Ishikawa (cell line): ENCODE data around the gene OR1E2.

Experiments
- CEBPB ChIP-seq: IDR thresholded peaks from 2 replicates; pipeline ENCODE4 v1.6.1; 2012
- CREB1 ChIP-seq: IDR thresholded peaks from 2 replicates; pipeline ENCODE4 v1.6.1; 2012; ENCODE audit warnings: low read depth
- EGR1 ChIP-seq: IDR thresholded peaks from 2 replicates; pipeline ENCODE4 v1.6.1; 2012
- EP300 ChIP-seq: IDR thresholded peaks from 2 replicates; pipeline ENCODE4 v1.6.1; 2012; ENCODE audit warnings: borderline replicate concordance
- FOXM1 ChIP-seq: IDR thresholded peaks from 2 replicates; pipeline ENCODE4 v1.6.1; 2012; ENCODE audit warnings: low read depth, borderline replicate concordance
- NFIC ChIP-seq: IDR thresholded peaks from 2 replicates; pipeline ENCODE4 v1.6.1; 2012
- RAD21 ChIP-seq: IDR thresholded peaks from 2 replicates; pipeline ENCODE4 v1.6.1; 2012; ENCODE audit warnings: low read depth
- TAF1 ChIP-seq: IDR thresholded peaks from 2 replicates; pipeline ENCODE4 v1.6.1; 2012; ENCODE audit warnings: low read depth, mild to moderate bottlenecking
- TCF12 ChIP-seq: IDR thresholded peaks from 2 replicates; pipeline ENCODE4 v1.6.1; 2012; ENCODE audit warnings: low read depth
- TEAD4 ChIP-seq: IDR thresholded peaks from 2 replicates; pipeline ENCODE4 v1.6.1; 2012
- YY1 ChIP-seq: IDR thresholded peaks from 2 replicates; pipeline ENCODE4 v1.6.1; 2012; ENCODE audit warnings: low read depth
- ZBTB7A ChIP-seq: IDR thresholded peaks from 2 replicates; pipeline ENCODE4 v1.6.1; 2012; ENCODE audit warnings: low read depth
- TF ChIP-seq, protein P1 (sequence below): IDR thresholded peaks from 2 replicates; pipeline ENCODE4 v1.6.1; 2012; ENCODE audit warnings: low read depth, mild to moderate bottlenecking
- TF ChIP-seq, protein P2 (sequence below): IDR thresholded peaks from 2 replicates; pipeline ENCODE4 v1.6.1; 2012
- TF ChIP-seq, protein P3 (sequence below): IDR thresholded peaks from 2 replicates; pipeline ENCODE4 v1.6.1; 2012

Gene OR1E2

DNA sequence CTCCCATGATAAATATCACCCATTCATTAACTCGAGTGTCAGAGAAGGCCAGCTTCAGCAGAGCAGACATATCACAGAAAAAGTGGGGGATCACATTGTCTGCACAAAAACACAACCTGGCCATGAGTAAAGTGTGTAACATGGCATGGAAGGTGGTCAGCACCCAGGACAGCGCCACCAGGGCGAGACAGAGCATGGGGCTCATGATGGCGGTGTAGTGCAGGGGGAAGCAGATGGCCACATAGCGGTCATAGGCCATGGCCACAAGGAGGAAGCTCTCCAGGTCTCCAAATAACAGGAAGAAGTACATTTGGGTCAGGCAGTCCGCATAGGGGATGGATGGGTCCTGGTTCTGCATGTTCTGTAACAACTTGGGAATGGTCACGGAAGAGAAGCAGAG, 35.8 kb downstream of the OR1E2 start:
- TF ChIP-seq, protein P1, sequence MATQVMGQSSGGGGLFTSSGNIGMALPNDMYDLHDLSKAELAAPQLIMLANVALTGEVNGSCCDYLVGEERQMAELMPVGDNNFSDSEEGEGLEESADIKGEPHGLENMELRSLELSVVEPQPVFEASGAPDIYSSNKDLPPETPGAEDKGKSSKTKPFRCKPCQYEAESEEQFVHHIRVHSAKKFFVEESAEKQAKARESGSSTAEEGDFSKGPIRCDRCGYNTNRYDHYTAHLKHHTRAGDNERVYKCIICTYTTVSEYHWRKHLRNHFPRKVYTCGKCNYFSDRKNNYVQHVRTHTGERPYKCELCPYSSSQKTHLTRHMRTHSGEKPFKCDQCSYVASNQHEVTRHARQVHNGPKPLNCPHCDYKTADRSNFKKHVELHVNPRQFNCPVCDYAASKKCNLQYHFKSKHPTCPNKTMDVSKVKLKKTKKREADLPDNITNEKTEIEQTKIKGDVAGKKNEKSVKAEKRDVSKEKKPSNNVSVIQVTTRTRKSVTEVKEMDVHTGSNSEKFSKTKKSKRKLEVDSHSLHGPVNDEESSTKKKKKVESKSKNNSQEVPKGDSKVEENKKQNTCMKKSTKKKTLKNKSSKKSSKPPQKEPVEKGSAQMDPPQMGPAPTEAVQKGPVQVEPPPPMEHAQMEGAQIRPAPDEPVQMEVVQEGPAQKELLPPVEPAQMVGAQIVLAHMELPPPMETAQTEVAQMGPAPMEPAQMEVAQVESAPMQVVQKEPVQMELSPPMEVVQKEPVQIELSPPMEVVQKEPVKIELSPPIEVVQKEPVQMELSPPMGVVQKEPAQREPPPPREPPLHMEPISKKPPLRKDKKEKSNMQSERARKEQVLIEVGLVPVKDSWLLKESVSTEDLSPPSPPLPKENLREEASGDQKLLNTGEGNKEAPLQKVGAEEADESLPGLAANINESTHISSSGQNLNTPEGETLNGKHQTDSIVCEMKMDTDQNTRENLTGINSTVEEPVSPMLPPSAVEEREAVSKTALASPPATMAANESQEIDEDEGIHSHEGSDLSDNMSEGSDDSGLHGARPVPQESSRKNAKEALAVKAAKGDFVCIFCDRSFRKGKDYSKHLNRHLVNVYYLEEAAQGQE: peak; percentile 80
- TF ChIP-seq YY1 (peak; percentile 63; the same call in 1 of the 2 replicates), RAD21 (peak; percentile 7; the same call in 1 of the 2 replicates)

DNA sequence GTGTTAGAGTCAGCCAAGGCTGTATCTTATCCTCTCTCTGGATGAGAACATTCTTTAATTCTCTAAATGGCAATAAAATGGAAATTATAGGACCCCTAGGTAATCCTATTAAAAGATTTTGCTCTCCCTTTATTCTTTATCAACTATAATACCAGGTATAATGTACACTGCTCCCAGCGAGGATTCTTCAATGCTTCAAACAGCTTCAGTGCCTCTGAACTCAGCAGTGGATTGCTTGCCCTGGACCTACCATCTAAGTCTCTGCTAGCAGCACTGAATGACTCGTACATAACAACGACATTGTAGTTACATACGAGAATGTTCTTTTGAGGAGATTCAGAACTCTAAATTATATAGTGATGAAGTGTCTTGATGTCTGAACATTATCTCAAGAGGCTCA, 43.9 kb downstream of the OR1E2 start:
- no peak for TF ChIP-seq TEAD4
- TF ChIP-seq FOXM1: no peak
- TF ChIP-seq YY1: no peak
- TF ChIP-seq, protein P1: no peak
- no peak for TF ChIP-seq EGR1
- no peak for TF ChIP-seq ZBTB7A
- no peak for TF ChIP-seq CREB1
- no peak for TF ChIP-seq NFIC
- TF ChIP-seq TAF1: no peak
- TF ChIP-seq, protein P2, sequence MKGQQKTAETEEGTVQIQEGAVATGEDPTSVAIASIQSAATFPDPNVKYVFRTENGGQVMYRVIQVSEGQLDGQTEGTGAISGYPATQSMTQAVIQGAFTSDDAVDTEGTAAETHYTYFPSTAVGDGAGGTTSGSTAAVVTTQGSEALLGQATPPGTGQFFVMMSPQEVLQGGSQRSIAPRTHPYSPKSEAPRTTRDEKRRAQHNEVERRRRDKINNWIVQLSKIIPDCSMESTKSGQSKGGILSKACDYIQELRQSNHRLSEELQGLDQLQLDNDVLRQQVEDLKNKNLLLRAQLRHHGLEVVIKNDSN: no peak
- no peak for TF ChIP-seq EP300
- TF ChIP-seq CEBPB: no peak
- TF ChIP-seq RAD21: no peak
- no peak for TF ChIP-seq TCF12
- TF ChIP-seq, protein P3, sequence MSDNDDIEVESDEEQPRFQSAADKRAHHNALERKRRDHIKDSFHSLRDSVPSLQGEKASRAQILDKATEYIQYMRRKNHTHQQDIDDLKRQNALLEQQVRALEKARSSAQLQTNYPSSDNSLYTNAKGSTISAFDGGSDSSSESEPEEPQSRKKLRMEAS: no peak

DNA sequence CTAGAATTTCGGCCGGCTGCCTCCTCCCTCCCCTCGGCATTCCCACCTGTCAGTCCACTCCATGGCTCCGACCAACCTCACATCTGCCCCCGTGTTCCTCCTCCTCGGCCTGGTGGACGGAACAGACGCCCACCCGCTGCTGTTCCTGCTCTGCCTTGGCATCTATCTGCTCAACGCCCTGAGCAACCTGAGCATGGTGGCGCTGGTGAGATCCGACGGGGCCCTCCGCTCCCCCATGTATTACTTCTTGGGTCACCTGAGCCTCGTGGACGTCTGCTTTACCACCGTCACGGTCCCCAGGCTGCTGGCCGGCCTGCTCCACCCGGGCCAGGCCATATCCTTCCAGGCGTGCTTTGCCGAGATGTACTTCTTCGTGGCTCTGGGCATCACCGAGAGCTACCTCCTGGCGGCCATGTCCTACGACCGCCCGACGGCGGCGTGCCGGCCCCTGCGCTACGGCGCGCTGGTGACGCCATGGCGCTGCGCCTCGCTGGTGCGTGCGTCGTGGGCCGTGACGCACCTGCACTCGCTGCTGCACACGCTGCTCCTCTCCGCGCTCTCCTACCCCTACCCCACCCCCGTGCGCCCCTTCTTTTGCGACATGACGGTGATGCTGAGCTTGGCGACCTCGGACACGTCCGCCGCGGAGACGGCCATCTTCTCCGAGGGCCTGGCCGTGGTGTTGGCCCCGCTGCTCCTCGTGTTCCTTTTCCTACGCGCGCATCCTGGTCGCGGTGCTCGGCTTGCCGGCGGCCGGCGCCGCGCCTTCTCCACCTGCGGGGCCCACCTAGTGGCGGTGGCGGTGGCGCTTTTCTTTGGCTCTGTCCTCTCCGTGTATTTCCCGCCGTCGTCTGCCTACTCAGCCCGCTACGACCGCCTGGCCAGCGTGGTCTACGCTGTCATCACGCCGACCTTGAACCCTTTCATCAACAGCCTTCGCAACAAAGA, 47.5 kb downstream of the OR1E2 start, which contains the start of gene OR3A2:
Gene OR3A2 (minus strand): TSS at position 440 of the 948 bp plus-strand sequence.
- TF ChIP-seq, protein P3: no peak
- TF ChIP-seq, protein P2: no peak
- TF ChIP-seq EP300 (no peak), CEBPB (no peak), TEAD4 (no peak), ZBTB7A (no peak), FOXM1 (no peak), EGR1 (no peak), TAF1 (no peak)
- TF ChIP-seq, protein P1: no peak
